Stomach (tissue), 9 donors: ENCODE results near the gene GCNT3. TPM values are rescaled to one million over a fixed set of nuclear protein-coding genes. Genes with fewer than 3 reads are reported as not detected.
A peak's percentile ranks its signal among the peaks of the same experiment; 100 is the strongest.

Source experiments
- DNase-seq, 2 donors: peaks; one replicate each; pipeline versions ENCODE4 v3.0.0 to v3.0.0-alpha.2; 2013 to 2019
- H3K27ac ChIP-seq, 5 donors: fragments of 200-600 bp in 4 of 5; sonication (generic) in 4 of 5; one replicate each; pipeline ENCODE4 v1.5.1; 2013 to 2019; ENCODE audit warnings: mild to moderate bottlenecking in 1 of 5, moderate library complexity in 1 of 5
- H3K27me3 ChIP-seq, 3 donors: fragments of 200-600 bp; sonication (generic); one replicate each; pipeline ENCODE4 v1.5.1; 2017 to 2019; ENCODE audit warnings: mixed run types in 1 of 3
- H3K36me3 ChIP-seq, 4 donors: fragments of 200-600 bp; sonication (generic); 1 replicate in 3 of 4; 2 replicates in 1 of 4; pipeline ENCODE4 v1.5.1; 2016 to 2019
- H3K4me1 ChIP-seq, 4 donors: fragments of 200-600 bp; sonication (generic); one replicate each; pipeline ENCODE4 v1.5.1; 2016 to 2019
- H3K4me3 ChIP-seq, 4 donors: fragments of 200-600 bp; sonication (generic) in 3 of 4; one replicate each; pipeline ENCODE4 v1.5.1; 2016 to 2019; ENCODE audit warnings: mild to moderate bottlenecking in 1 of 4
- H3K9me3 ChIP-seq, 4 donors: fragments of 200-600 bp; sonication (generic); one replicate each; pipeline ENCODE4 v1.5.1; 2016 to 2019
- EP300 ChIP-seq: sonication (generic); formaldehyde crosslinking; IDR thresholded peaks from one replicate; pipeline ENCODE4 v1.6.1; 2017; ENCODE audit warnings: antibody characterized with exemption
- POLR2A ChIP-seq, 4 donors: fragments of 450-650 bp; IDR thresholded peaks; one replicate each; pipeline ENCODE4 v1.6.1; 2016; ENCODE audit warnings: antibody characterized with exemption in 4 of 4, control low read depth in 2 of 4, mild to moderate bottlenecking in 1 of 4, moderate library complexity in 1 of 4
- POLR2AphosphoS5 ChIP-seq, 3 donors: sonication (generic); formaldehyde crosslinking; IDR thresholded peaks; one replicate each; pipeline ENCODE4 v1.6.1; 2016; ENCODE audit warnings: antibody characterized with exemption in 3 of 3
- WGBS, 5 donors: extraction: QIAGEN DNeasy Blood & Tissue Kit in 3 of 5; methylation state at CpG; one replicate each; pipeline versions ENCODE4 v1.1.5 to v1.1.7; 2013 to 2018; 5-methylcytosine and 5-hydroxymethylcytosine counted together
- intact Hi-C: fragments of 100-400 bp; cut with DNase I; formaldehyde crosslinking; loops from one replicate; pipeline ENCODE4 v1.15.1; 2023; ENCODE audit warnings: low total_unique reads
- polyA plus RNA-seq, 3 donors: library from polyadenylated mRNA; stranded (reverse); fragments of 200-250 nt; gene quantifications; one replicate each; pipeline ENCODE4 v1.2.3, GENCODE V29; 2013
- total RNA-seq, 5 donors: library from RNA; depleted of rRNA; stranded (reverse); fragments of >200 nt; gene quantifications; one replicate each; pipeline versions ENCODE4 v1.1.0 to v1.2.3, GENCODE V29; 2014 to 2016
- TF ChIP-seq, protein P1 (sequence below), 7 experiments: fragments of 450-650 bp in 4 of 7; fragments of 200-600 bp in 3 of 7; sonication (generic) in 3 of 7; IDR thresholded peaks; one replicate each; pipeline ENCODE4 v1.5.1; 2016 to 2019; ENCODE audit warnings: antibody characterized with exemption in 7 of 7, control low read depth in 2 of 7, mild to moderate bottlenecking in 1 of 7
- donor health status: healthy with polysubstance abuse.
- donor health status: Bipolar disorder and iron deficiency.
- donor health status: healthy.

Gene GCNT3
- total and polyA plus RNA-seq, 8 donors: 4.8 to 22.0 (median 9.2) TPM

DNA sequence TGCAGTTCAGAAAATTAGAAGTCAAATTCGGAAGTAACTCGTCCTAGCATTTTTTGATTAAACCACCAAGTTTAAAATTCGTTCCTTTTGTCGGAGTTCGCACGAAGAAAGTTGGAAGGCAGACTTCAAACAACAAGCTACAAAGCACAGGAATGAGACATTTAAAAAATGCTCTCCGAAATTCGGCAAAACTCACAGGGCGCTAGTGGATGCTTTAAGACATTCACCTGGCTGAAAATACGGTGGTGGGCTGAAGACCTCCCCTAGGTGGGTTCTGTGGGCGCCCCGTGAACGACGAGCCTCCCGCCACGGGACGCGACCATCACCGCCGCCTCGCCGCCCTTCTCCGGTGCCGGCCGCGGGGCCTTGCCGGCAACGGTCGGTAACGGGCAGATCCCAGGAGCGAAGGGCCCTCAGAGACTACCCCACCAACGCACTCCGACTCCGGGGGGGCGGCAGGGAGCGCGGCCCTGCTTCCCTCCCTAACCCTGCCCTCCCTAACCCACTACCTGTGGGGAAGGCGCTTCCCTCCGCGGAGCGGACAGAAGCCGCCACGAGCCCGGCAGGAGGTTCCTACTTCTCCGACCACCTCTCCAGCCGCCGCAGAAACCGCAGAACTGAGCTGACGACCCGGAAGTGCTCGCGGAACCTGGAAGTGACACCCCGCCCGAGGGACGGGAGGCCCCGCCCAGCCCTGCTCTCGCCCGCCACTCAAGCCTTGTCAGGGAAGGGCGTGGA, 45.5 kb downstream of the GCNT3 start, which contains the start of gene GTF2A2:
Gene GTF2A2 (minus strand): TSS at position 619 of the 738 bp plus-strand sequence. CDS start 5,238 bp downstream, outside the sequence.
- H3K27ac ChIP-seq: peak within 1 kb of the TSS; percentile 81 to 93 (median 87)
- peak; percentile 58 to 90 (median 83) for TF ChIP-seq POLR2AphosphoS5 (IDR thresholded peaks at IDR 0.05)
- no peak for TF ChIP-seq EP300
- TF ChIP-seq, protein P1, sequence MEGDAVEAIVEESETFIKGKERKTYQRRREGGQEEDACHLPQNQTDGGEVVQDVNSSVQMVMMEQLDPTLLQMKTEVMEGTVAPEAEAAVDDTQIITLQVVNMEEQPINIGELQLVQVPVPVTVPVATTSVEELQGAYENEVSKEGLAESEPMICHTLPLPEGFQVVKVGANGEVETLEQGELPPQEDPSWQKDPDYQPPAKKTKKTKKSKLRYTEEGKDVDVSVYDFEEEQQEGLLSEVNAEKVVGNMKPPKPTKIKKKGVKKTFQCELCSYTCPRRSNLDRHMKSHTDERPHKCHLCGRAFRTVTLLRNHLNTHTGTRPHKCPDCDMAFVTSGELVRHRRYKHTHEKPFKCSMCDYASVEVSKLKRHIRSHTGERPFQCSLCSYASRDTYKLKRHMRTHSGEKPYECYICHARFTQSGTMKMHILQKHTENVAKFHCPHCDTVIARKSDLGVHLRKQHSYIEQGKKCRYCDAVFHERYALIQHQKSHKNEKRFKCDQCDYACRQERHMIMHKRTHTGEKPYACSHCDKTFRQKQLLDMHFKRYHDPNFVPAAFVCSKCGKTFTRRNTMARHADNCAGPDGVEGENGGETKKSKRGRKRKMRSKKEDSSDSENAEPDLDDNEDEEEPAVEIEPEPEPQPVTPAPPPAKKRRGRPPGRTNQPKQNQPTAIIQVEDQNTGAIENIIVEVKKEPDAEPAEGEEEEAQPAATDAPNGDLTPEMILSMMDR (IDR thresholded peaks at IDR 0.05): no peak
- H3K4me1 ChIP-seq: peaks cover 16 to 33% (median 22%) of the 10 kb centered on the region in 4 donors
- peak within 1 kb of the TSS; percentile 64 to 98 (median 90) for H3K4me3 ChIP-seq
- intact Hi-C loops: no loop called here
- peaks cover 0 to 6% (median 0%) of the 10 kb centered on the region in 4 donors for H3K9me3 ChIP-seq
- peaks cover 2 to 48% (median 45%) of the 10 kb centered on the region in 4 donors for H3K36me3 ChIP-seq
- H3K27me3 ChIP-seq: no peaks in the 10 kb centered on the region
- WGBS, 5 donors: 0 to 1% (median 0%) methylated on average over 39 to 59 of the region's 59 CpGs
- DNase-seq: peak; percentile 95 to 98

DNA sequence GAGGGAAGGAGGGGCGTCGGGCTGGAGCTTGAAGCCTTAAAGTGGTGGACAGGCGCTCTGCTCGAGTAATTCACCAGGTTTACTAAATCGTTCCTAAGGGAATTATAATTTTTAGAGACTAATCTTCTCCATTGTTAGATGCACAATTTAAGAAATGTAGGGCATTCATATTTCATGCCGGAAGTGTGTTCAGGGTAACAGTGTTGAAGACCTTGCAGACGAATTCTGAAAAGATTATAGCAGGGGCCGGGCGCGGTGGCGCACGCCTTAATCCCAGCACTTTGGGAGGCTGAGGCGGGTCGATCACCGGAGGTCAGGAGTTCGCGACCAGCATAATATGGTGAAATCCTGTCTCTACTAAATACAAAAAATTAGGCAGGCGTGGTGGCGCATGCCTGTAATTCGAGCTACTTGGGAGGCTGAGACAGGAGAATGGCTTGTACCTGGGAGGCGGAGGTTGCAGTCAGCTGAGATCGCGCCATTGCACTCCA, 46.1 kb downstream of the GCNT3 start:
- WGBS, 5 donors: 31 to 48% (median 37%) methylated on average over 23 of the region's 23 CpGs
- Histone ChIP-seq H3K27me3 (no peaks in the 10 kb centered on the region), H3K36me3 (peaks cover 0 to 48% (median 46%) of the 10 kb centered on the region in 4 donors), H3K4me3 (peak overlapping the region; percentile 64 to 98 (median 90)), H3K27ac (peak overlapping the region; percentile 81 to 93 (median 87)), H3K4me1 (peaks cover 16 to 33% (median 22%) of the 10 kb centered on the region in 4 donors), H3K9me3 (peaks cover 0 to under 1% (median 0%) of the 10 kb centered on the region in 4 donors)
- DNase-seq: no peak
- intact Hi-C loops: no loop called here
- TF ChIP-seq POLR2A (IDR thresholded peaks at IDR 0.05): no peak
- TF ChIP-seq, protein P1 (IDR thresholded peaks at IDR 0.05): no peak
- no peak for TF ChIP-seq POLR2AphosphoS5 (IDR thresholded peaks at IDR 0.05)
- no peak for TF ChIP-seq EP300

DNA sequence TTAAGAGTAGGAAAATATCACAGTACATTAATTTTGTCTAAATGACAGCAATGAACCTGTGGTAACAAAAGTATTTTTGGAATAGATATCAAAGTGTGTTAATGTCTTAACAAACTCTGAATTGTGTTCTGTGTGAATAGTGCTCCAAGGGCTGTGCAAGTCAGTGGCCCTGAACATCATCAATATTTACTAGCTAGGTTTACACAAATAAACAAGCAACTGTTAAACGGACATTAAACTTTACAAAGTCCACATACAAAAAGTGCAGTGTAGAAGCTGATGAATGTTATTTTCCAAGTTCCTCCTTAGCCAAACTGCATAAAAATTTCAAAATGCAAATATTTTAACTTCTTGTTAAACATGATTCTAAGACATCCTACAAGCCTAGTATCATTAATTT, 47.8 kb downstream of the GCNT3 start:
- no peaks in the 10 kb centered on the region for H3K9me3 ChIP-seq
- peaks cover 16 to 29% (median 21%) of the 10 kb centered on the region in 4 donors for H3K4me1 ChIP-seq
- 27 to 58% (median 36%) methylated on average over 1 of the region's 1 CpG for WGBS, 5 donors
- no peak overlapping the region for H3K27ac ChIP-seq
- DNase-seq: no peak
- intact Hi-C loops: no loop called here
- no peak overlapping the region for H3K4me3 ChIP-seq
- H3K27me3 ChIP-seq: no peaks in the 10 kb centered on the region
- peaks cover 10 to 54% (median 49%) of the 10 kb centered on the region in 4 donors for H3K36me3 ChIP-seq
- TF ChIP-seq POLR2A (IDR thresholded peaks at IDR 0.05) (no peak), POLR2AphosphoS5 (IDR thresholded peaks at IDR 0.05) (no peak), EP300 (no peak)
- TF ChIP-seq, protein P1 (IDR thresholded peaks at IDR 0.05): no peak

DNA sequence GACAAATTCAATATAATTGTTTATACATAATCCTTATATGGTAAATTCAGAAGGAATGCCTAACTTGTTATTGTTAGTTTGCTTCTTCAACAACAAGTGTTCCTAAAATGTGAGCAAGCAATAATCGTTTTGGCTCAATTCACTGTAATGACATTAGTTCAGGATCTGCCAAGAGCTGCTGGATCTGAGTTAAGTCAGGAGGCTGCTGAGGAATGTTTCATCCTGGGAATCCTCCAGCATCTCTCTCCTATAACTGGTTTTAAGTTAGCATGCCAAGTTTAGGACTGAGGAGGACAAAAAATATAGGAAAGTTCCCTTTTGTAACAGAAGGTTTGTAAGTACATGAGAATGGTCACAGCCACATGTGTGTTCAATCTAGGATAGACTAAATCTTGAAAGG, 50.7 kb downstream of the GCNT3 start:
- intact Hi-C loops: no loop called here
- 39 to 57% (median 51%) methylated on average over 1 of the region's 1 CpG for whole genome bisulfite sequencing, 5 donors
- Histone ChIP-seq H3K36me3 (peaks cover 22 to 78% (median 73%) of the 10 kb centered on the region in 4 donors), H3K27me3 (no peaks in the 10 kb centered on the region), H3K27ac (no peak overlapping the region), H3K4me1 (peaks cover 0 to 7% (median 3%) of the 10 kb centered on the region in 4 donors), H3K9me3 (no peaks in the 10 kb centered on the region), H3K4me3 (no peak overlapping the region)
- peak in 1 of 2 donors; percentile 68 for DNase-seq
- TF ChIP-seq POLR2AphosphoS5 (IDR thresholded peaks at IDR 0.05) (no peak), EP300 (no peak), POLR2A (IDR thresholded peaks at IDR 0.05) (no peak)
- TF ChIP-seq, protein P1 (IDR thresholded peaks at IDR 0.05): no peak
